ENCODE measurements around the gene KIF26B.

DNA sequence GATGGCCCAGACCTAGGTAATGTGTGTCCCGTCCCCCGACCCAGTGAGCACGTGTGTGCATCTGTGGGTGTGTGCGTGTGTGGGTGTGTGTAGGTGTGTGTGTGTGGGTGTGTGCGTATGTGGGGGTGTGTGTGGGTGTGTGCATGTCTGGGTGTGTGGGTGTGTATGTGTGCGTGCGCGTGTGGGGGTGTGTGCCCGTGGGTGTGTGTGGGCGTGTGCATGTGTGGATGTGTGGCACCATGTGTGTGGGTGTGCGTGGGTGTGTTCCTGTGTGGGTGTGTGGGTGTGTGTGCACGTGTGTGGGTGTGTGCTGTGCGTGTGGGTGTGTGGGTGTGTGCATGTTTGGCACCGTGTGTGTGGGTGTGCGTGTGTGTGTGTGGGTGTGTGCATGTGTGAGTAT lies 309.5 kb downstream of the KIF26B start:
- TF ChIP-seq POLR2A (IDR thresholded peaks at IDR 0.05) (no peak), CTCF (IDR thresholded peaks at IDR 0.05) (no peak)
